ENCODE results near the gene DERA. TPM values are rescaled to one million over a fixed set of nuclear protein-coding genes. Genes with fewer than 3 reads are reported as not detected.

DERA gene
- total RNA-seq, 1 experiment from 2014 or later: 40.8 TPM

GRCh38 chr12:15984097-15984800, 73.1 kb downstream of the DERA start:
- CTCF ChIA-PET: interaction anchor here (0.6 kb wide), 1 partner anchor 1145 kb away, joined by 3 read pairs; no protein-coding TSS in a partner anchor
- Mint-ChIP-seq H3K4me3 (ENCODE audit: unreplicated experiment) (no peak overlapping the region), H3K9me3 (ENCODE audit: unreplicated experiment) (no peaks in the 10 kb centered on the region), H3K4me1 (ENCODE audit: insufficient read depth, unreplicated experiment) (peaks cover 5% of the 10 kb centered on the region), H3K36me3 (ENCODE audit: insufficient read depth, unreplicated experiment) (peaks cover 17% of the 10 kb centered on the region), H3K27me3 (ENCODE audit: insufficient read depth, unreplicated experiment) (no peaks in the 10 kb centered on the region), H3K27ac (ENCODE audit: low read depth, unreplicated experiment) (no peak overlapping the region)
- BruUV-seq (replicated peaks): no TSS peak
- DNase-seq (ENCODE audit: unreplicated experiment): no peak
- intact Hi-C loops (cut with micrococcal nuclease): no loop called here
- POLR2A ChIA-PET: no interaction called here
- no peak for TF ChIP-seq CTCF (IDR thresholded peaks at IDR 0.05; ENCODE audit: unreplicated experiment)

GRCh38 chr12:15984963-15985362, 73.8 kb downstream of the DERA start:
- TF ChIP-seq CTCF (IDR thresholded peaks at IDR 0.05; ENCODE audit: unreplicated experiment): no peak
- intact Hi-C loops (cut with micrococcal nuclease): no loop called here
- no TSS peak for BruUV-seq (replicated peaks)
- no peak overlapping the region for H3K4me3 Mint-ChIP-seq (ENCODE audit: unreplicated experiment)
- H3K9me3 Mint-ChIP-seq (ENCODE audit: unreplicated experiment): no peaks in the 10 kb centered on the region
- peaks cover 5% of the 10 kb centered on the region for H3K4me1 Mint-ChIP-seq (ENCODE audit: insufficient read depth, unreplicated experiment)
- no peaks in the 10 kb centered on the region for H3K27me3 Mint-ChIP-seq (ENCODE audit: insufficient read depth, unreplicated experiment)
- POLR2A ChIA-PET: no interaction called here
- peaks cover 20% of the 10 kb centered on the region for H3K36me3 Mint-ChIP-seq (ENCODE audit: insufficient read depth, unreplicated experiment)
- CTCF ChIA-PET: no interaction called here
- no peak overlapping the region for H3K27ac Mint-ChIP-seq (ENCODE audit: low read depth, unreplicated experiment)
- no peak for DNase-seq (ENCODE audit: unreplicated experiment)

GRCh38 chr12:15987696-15988095, 76.6 kb downstream of the DERA start:
- POLR2A ChIA-PET: no interaction called here
- intact Hi-C loops (cut with micrococcal nuclease): no loop called here
- Mint-ChIP-seq H3K4me3 (ENCODE audit: unreplicated experiment) (no peak overlapping the region), H3K9me3 (ENCODE audit: unreplicated experiment) (no peaks in the 10 kb centered on the region), H3K27me3 (ENCODE audit: insufficient read depth, unreplicated experiment) (no peaks in the 10 kb centered on the region), H3K36me3 (ENCODE audit: insufficient read depth, unreplicated experiment) (peaks cover 20% of the 10 kb centered on the region), H3K4me1 (ENCODE audit: insufficient read depth, unreplicated experiment) (no peaks in the 10 kb centered on the region), H3K27ac (ENCODE audit: low read depth, unreplicated experiment) (no peak overlapping the region)
- no TSS peak for BruUV-seq (replicated peaks)
- CTCF ChIA-PET: interaction anchor here (0.6 to 0.7 kb wide), 4 partner anchors 11 to 455 kb away, joined by 3 read pairs; no protein-coding TSS in a partner anchor
- no peak for DNase-seq (ENCODE audit: unreplicated experiment)
- TF ChIP-seq CTCF (IDR thresholded peaks at IDR 0.05; ENCODE audit: unreplicated experiment): no peak

DNA sequence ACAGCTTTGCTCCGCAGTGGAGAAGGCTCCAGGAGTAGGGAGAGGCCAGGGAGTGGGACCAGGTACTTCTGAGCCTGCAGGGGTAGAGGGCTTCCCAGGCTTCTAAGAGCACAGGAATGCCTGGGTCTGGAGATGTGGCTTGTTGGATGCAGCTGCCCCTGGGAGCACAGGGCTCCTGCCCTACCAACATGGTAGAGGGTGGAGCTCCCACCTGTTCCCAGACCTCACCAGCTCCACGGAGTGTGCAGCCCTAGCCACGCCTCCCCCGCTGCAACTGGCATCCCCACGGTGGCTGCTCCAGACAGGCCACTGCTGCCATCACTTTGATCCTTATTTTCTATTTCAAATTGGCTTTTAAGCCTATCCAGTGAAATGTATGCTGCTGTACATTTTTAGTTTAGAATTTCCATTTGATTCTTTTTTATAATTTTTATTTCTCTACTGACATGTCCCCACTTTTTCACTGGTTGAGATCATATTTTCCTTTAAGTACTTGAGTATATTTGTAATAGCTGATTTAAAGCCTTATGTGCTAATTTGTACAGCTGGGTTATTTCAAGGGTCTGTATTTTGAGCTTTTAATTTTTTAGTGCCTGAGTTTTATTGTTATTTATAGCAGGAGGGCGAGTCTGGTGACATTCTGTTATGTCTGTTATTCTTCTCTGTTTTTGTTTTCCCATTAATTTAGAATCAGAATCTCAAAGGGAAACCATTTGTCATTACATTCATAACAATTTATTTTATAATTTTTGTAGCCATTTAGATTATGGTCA, 78.0 kb downstream of the DERA start:
- Mint-ChIP-seq H3K36me3 (ENCODE audit: insufficient read depth, unreplicated experiment) (peaks cover 18% of the 10 kb centered on the region), H3K27ac (ENCODE audit: low read depth, unreplicated experiment) (no peak overlapping the region), H3K4me3 (ENCODE audit: unreplicated experiment) (no peak overlapping the region), H3K27me3 (ENCODE audit: insufficient read depth, unreplicated experiment) (no peaks in the 10 kb centered on the region), H3K9me3 (ENCODE audit: unreplicated experiment) (no peaks in the 10 kb centered on the region), H3K4me1 (ENCODE audit: insufficient read depth, unreplicated experiment) (no peaks in the 10 kb centered on the region)
- POLR2A ChIA-PET: no interaction called here
- no peak for DNase-seq (ENCODE audit: unreplicated experiment)
- CTCF ChIA-PET: interaction anchor here (0.7 kb wide), 1 partner anchor 383 kb away, joined by 3 read pairs; no protein-coding TSS in a partner anchor
- intact Hi-C loops (cut with micrococcal nuclease): no loop called here
- BruUV-seq (replicated peaks): no TSS peak
- no peak for TF ChIP-seq CTCF (IDR thresholded peaks at IDR 0.05; ENCODE audit: unreplicated experiment)

Data from MCF 10A (cell line).